Activated CD8-positive, alpha-beta memory T cell treated with anti-CD3 and anti-CD28 coated beads, Interleukin-2, amount 50 U/mL, for 4 hours (primary cell): ENCODE measurements around the gene SLC1A2.

Experiments used
- DNase-seq: peaks from one replicate; pipeline ENCODE4 v3.0.0-alpha.2; 2020

Gene SLC1A2

GRCh38 chr11:35412285-35412684 lies 7.1 kb downstream of the SLC1A2 start:
- no peak for DNase-seq

GRCh38 chr11:35407041-35407440 lies 12.3 kb downstream of the SLC1A2 start:
- no peak for DNase-seq

DNA sequence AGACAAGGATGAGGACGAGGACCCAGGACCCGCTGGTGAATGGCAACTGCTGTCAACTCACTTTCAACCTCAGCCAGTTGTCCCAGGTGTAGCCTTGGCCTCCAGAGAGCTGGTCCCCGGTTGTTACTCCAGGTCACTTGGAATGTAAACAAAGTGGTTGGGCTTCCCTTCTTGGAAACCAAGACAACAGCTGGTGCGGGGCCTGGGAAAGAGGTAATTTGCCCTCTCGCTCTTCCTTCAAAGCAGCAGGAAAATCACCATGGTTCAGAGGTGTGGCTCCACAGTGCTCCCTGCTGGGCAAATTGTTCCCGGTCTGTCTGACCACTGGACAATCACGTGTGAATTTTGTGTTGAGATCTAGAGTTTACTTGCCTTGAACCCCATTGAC lies 15.0 kb downstream of the SLC1A2 start:
- no peak for DNase-seq

GRCh38 chr11:35403765-35404387 lies 15.5 kb downstream of the SLC1A2 start:
- DNase-seq: no peak

- no peak for DNase-seq
Measured at GRCh38 chr11:35402751-35403660, 16.4 kb downstream of the SLC1A2 start.

DNA sequence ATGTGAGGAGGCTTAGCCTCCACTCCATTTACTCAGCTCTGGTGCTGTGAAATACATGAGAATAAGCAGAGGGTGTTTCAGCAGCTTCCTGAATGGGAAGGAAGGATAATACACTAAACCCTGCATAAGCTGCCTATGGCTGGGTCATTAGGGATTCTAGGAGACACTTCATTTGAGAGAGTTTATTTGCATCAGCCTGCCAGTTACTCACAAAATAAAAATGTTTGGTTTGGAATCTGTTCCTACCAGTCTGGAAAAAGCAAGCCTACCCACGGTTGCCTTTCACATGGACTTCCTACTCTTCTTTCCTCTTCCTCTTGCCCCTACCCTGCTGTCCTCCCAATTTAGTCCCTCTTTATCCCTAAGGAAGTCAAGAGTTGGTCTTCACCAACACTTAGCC lies 20.5 kb downstream of the SLC1A2 start:
- DNase-seq: no peak

- DNase-seq: no peak
Measured at GRCh38 chr11:35394941-35395340, 24.4 kb downstream of the SLC1A2 start.

DNA sequence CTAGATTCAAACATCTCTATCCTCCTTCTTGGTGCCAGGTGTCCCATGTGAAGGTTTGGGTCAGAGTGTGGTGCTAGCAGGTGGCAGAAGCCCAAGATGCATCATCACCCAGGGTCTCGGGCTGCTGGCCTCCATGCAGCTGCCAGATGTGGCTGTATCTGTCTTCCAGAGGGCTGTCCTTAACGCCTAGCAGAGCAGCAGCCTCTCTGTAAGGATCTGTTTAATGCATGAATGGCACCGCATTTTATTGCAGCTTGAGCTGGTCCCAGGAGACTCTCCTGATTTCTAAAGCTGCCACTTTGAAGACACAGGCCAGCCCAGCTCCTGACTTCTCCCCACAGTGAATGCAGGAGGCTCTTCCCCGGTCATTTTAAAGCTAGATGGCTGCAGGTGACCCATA lies 26.3 kb downstream of the SLC1A2 start:
- DNase-seq: no peak

- peak; percentile 91 for DNase-seq
Measured at GRCh38 chr11:35391922-35392688, 27.3 kb downstream of the SLC1A2 start.

GRCh38 chr11:35390737-35391682 lies 28.3 kb downstream of the SLC1A2 start:
- DNase-seq: no peak

DNA sequence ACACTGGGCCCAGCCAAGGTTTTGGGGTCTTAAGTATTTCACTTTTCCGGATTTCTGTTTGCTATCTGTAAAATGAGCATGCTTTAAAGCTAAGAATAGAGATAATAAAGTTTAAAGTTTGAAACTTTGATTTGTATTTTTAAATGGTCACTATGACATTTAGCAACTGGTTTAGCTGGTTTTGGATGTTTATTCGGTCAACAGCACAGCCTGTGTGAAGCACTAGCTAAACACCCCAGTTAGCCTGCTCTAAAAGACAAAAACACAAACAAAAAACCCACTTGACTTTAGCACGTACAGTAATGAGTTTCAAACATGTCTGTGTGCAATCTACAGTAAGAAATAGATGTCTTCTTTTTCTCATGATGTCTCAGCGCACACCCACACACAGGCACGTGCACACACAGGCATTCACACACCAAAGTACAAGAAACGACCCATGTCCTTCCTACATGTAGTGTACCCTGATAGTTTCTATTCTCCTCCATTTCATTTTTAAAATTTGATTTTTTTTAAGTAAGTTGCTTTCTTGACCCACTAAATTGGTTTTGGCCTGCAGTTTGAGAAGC lies 29.4 kb downstream of the SLC1A2 start:
- DNase-seq: no peak

- DNase-seq: no peak
Measured at GRCh38 chr11:35389112-35389511, 30.2 kb downstream of the SLC1A2 start.

DNA sequence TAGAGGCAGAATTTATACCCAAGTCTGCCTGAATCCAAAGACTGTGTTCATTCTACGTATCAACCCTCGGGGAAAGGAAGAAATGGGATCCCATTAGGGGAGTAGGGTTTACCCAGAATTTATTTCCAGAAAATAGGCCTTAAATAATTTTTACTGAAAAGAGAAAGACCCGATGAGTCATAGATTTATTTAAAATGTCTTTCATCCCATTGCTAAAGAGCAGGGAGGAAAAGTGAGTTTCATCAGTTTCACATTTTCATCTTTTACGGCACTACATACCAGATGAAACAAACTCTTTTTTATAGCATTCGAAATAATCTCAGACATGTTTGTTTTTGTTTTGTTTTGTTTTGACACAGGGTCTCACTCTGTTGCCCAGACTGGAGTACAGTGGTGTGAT lies 31.3 kb downstream of the SLC1A2 start:
- no peak for DNase-seq

GRCh38 chr11:35387111-35387982 lies 32.0 kb downstream of the SLC1A2 start:
- DNase-seq: no peak

GRCh38 chr11:35383953-35384352 lies 35.4 kb downstream of the SLC1A2 start:
- DNase-seq: no peak

DNA sequence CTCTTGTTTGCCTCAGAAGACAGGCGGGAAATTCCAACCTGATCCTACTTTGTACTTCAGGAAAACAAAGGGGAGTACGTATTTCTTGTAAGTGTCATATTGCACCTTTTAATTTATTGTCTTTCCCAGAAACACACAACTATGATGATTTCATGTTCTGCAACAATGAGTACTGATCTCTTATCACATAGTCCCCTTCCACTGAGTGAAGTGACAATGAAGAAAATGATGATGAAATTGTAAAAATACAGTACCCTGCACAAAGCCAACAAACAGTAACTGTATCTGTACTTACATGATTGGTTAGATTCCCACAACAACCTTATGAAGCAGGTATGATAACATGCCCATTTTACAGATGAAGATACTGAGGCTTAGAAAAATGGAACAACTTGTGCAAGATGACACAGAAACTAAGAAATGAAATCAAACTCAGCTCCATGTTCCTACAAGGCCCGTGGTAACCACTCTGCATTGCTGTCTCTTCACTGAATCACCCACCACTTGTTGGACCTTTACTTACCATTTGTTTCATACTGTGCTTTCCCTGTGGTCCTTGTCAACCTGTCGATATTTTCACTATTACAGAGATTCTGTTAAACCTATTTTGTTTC lies 37.5 kb downstream of the SLC1A2 start:
- DNase-seq: no peak

DNA sequence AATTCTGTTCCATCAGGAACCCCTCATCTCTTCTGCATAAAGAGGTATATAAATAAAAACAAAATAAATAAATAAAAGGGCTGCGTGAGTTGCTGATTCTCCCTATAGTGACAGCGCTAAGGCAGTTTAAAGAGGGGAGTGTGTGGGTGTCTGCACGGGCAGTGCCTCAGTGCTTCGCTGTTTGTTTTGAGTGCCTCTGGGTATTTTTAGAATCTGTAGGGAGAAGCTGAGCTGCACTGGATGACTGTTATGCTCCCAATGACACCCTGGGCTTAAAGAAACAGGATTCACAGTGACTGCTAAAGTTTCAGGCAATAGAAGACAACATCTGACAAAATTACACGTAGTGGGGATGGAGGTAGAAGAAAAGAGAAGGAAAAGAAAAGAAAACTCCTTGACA lies 38.8 kb downstream of the SLC1A2 start:
- no peak for DNase-seq

GRCh38 chr11:35377262-35377661 lies 42.1 kb downstream of the SLC1A2 start:
- DNase-seq: no peak

- DNase-seq: no peak
Measured at GRCh38 chr11:35376613-35377012, 42.7 kb downstream of the SLC1A2 start.

GRCh38 chr11:35376118-35376510 lies 43.2 kb downstream of the SLC1A2 start:
- no peak for DNase-seq
